ENCODE measurements around the gene BANP. TPM values are rescaled to one million over a fixed set of nuclear protein-coding genes. Genes with fewer than 3 reads are reported as not detected.
"Not testable (repeated sequence)": the region's sequence is repeated elsewhere in the genome, so short reads cannot be mapped to it uniquely, and the experiment has no call there.

Gene BANP
- total RNA-seq, 2 donors from 2014 or later = 46.4 to 85.9 TPM

- H3K27me3 Mint-ChIP-seq; H3K4me1 Mint-ChIP-seq; H3K4me3 Mint-ChIP-seq; ATAC-seq (replicated peaks); H3K36me3 Mint-ChIP-seq (ENCODE audit: low read depth); H3K9me3 Mint-ChIP-seq; H3K27ac Mint-ChIP-seq: not testable (repeated sequence)
These were observed 159.8 kb downstream of the BANP start for GRCh38 chr16:88110875-88111494.

GRCh38 chr16:88111976-88112375 lies 160.7 kb downstream of the BANP start:
- not testable (repeated sequence) for H3K36me3 Mint-ChIP-seq (ENCODE audit: low read depth); H3K27me3 Mint-ChIP-seq; ATAC-seq (replicated peaks); H3K4me3 Mint-ChIP-seq; H3K9me3 Mint-ChIP-seq; H3K4me1 Mint-ChIP-seq; H3K27ac Mint-ChIP-seq

GRCh38 chr16:88113545-88114045 lies 162.4 kb downstream of the BANP start:
- Mint-ChIP-seq H3K27me3 (peaks cover 4% of the 10 kb centered on the region), H3K9me3 (no peaks in the 10 kb centered on the region), H3K27ac (no peak overlapping the region), H3K4me3 (no peak overlapping the region), H3K36me3 (ENCODE audit: low read depth) (no peaks in the 10 kb centered on the region), H3K4me1 (no peaks in the 10 kb centered on the region)
- no peak for ATAC-seq (replicated peaks)

- ATAC-seq (replicated peaks); H3K4me1 Mint-ChIP-seq; H3K27ac Mint-ChIP-seq; H3K9me3 Mint-ChIP-seq; H3K4me3 Mint-ChIP-seq; H3K27me3 Mint-ChIP-seq; H3K36me3 Mint-ChIP-seq (ENCODE audit: low read depth): not testable (repeated sequence)
These were observed 163.5 kb downstream of the BANP start for GRCh38 chr16:88114541-88115228.

- H3K4me3 Mint-ChIP-seq = no peak overlapping the region
- no peaks in the 10 kb centered on the region for H3K36me3 Mint-ChIP-seq (ENCODE audit: low read depth)
- no peak overlapping the region for H3K27ac Mint-ChIP-seq
- no peaks in the 10 kb centered on the region for H3K9me3 Mint-ChIP-seq
- H3K27me3 Mint-ChIP-seq = peaks cover 7% of the 10 kb centered on the region
- H3K4me1 Mint-ChIP-seq = no peaks in the 10 kb centered on the region
- ATAC-seq (replicated peaks) = no peak
These were observed 164.9 kb downstream of the BANP start for GRCh38 chr16:88116121-88116520.

GRCh38 chr16:88117476-88117868 lies 166.2 kb downstream of the BANP start:
- H3K36me3 Mint-ChIP-seq (ENCODE audit: low read depth) = no peaks in the 10 kb centered on the region
- no peak overlapping the region for H3K4me3 Mint-ChIP-seq
- ATAC-seq (replicated peaks) = no peak

GRCh38 chr16:88118376-88118775 lies 167.1 kb downstream of the BANP start:
- no peaks in the 10 kb centered on the region for H3K36me3 Mint-ChIP-seq (ENCODE audit: low read depth)
- H3K9me3 Mint-ChIP-seq = no peaks in the 10 kb centered on the region
- no peak overlapping the region for H3K27ac Mint-ChIP-seq
- no peak for ATAC-seq (replicated peaks)
- H3K4me1 Mint-ChIP-seq = no peaks in the 10 kb centered on the region
- no peak overlapping the region for H3K4me3 Mint-ChIP-seq
- H3K27me3 Mint-ChIP-seq = peaks cover 7% of the 10 kb centered on the region

More at GRCh38 chr16:88117476-88117868, 166.2 kb downstream of the BANP start:
- Mint-ChIP-seq H3K27me3 (peaks cover 7% of the 10 kb centered on the region), H3K4me1 (no peaks in the 10 kb centered on the region), H3K9me3 (no peaks in the 10 kb centered on the region), H3K27ac (no peak overlapping the region)

- not testable (repeated sequence) for H3K27ac Mint-ChIP-seq; H3K4me1 Mint-ChIP-seq; H3K36me3 Mint-ChIP-seq (ENCODE audit: low read depth); H3K4me3 Mint-ChIP-seq; H3K27me3 Mint-ChIP-seq; ATAC-seq (replicated peaks); H3K9me3 Mint-ChIP-seq
These were observed 167.9 kb downstream of the BANP start for GRCh38 chr16:88118852-88119741.

- H3K36me3 Mint-ChIP-seq (ENCODE audit: low read depth); H3K27me3 Mint-ChIP-seq; H3K27ac Mint-ChIP-seq; H3K9me3 Mint-ChIP-seq; H3K4me1 Mint-ChIP-seq; ATAC-seq (replicated peaks); H3K4me3 Mint-ChIP-seq: not testable (repeated sequence)
These were observed 168.9 kb downstream of the BANP start for GRCh38 chr16:88119881-88120751.

GRCh38 chr16:88120812-88121211 lies 169.6 kb downstream of the BANP start:
- Mint-ChIP-seq H3K27me3 (peaks cover 5% of the 10 kb centered on the region), H3K4me3 (no peak overlapping the region), H3K4me1 (no peaks in the 10 kb centered on the region), H3K36me3 (ENCODE audit: low read depth) (no peaks in the 10 kb centered on the region), H3K9me3 (no peaks in the 10 kb centered on the region), H3K27ac (no peak overlapping the region)
- no peak for ATAC-seq (replicated peaks)

- H3K9me3 Mint-ChIP-seq; H3K36me3 Mint-ChIP-seq (ENCODE audit: low read depth); H3K4me3 Mint-ChIP-seq; H3K27ac Mint-ChIP-seq; ATAC-seq (replicated peaks); H3K4me1 Mint-ChIP-seq; H3K27me3 Mint-ChIP-seq: not testable (repeated sequence)
These were observed 170.2 kb downstream of the BANP start for GRCh38 chr16:88121391-88121790.

GRCh38 chr16:88121886-88122580 lies 170.8 kb downstream of the BANP start:
- peaks cover 3% of the 10 kb centered on the region for H3K27me3 Mint-ChIP-seq
- no peaks in the 10 kb centered on the region for H3K9me3 Mint-ChIP-seq
- no peak overlapping the region for H3K4me3 Mint-ChIP-seq
- H3K4me1 Mint-ChIP-seq = no peaks in the 10 kb centered on the region
- no peak for ATAC-seq (replicated peaks)
- no peak overlapping the region for H3K27ac Mint-ChIP-seq
- H3K36me3 Mint-ChIP-seq (ENCODE audit: low read depth) = no peaks in the 10 kb centered on the region

Measured in activated T-helper 17 cell treated with anti-CD3 and anti-CD28 coated beads, Interleukin-2, amount 50 U/mL, for 72 hours (primary cell).